HCT116 (cell line): ENCODE data around the gene CTXN3. TPM values are rescaled to one million over a fixed set of nuclear protein-coding genes. Genes with fewer than 3 reads are reported as not detected.

Experiments
- ATAC-seq: fragments of 200-7000 bp; cut with Tn5 transposase; 2 replicates; pipeline ENCODE4 v1.9.1; 2020; ENCODE audit warnings: mild to moderate bottlenecking, moderate library complexity
- BruUV-seq: library from RNA; stranded (reverse); fragments of 400-500 nt; replicated peaks from 2 replicates; lab custom pipeline; 2021; lab: Mats Ljungman, UMichigan
- CTCF ChIA-PET: fragments of 300-600 bp; sonication (Branson Sonifier 250); formaldehyde crosslinking; loops from one replicate; lab custom pipeline; 2021; ENCODE audit warnings: antibody characterized with exemption; lab: Charles Lee
- POLR2A ChIA-PET: fragments of 300-600, 350-600 bp; sonication (Branson Sonifier 250); formaldehyde crosslinking; loops from one replicate; lab custom pipeline; 2021; ENCODE audit warnings: antibody characterized with exemption; lab: Charles Lee
- RAD21 ChIA-PET, 2 experiments: fragments of 300-600 bp; sonication (Branson Sonifier 250); formaldehyde crosslinking; loops; one replicate each; lab custom pipeline; 2023; ENCODE audit warnings: low total read pairs in 2 of 2; ENCODE audit not compliant: uncharacterized antibody in 2 of 2, unreplicated experiment in 2 of 2, low non-redundant PET in 1 of 2; lab: Charles Lee
- DNase-seq: peaks from one replicate; pipeline ENCODE4 v3.0.0-alpha.2; 2010; ENCODE audit warnings: low read depth, low spot score
- H2AFZ ChIP-seq: fragments of 200-600 bp; shearing (Covaris generic), sonication (generic); 2 replicates; pipeline ENCODE4 v1.6.1; 2017; ENCODE audit warnings: low read depth, mixed run types, mixed read lengths, antibody characterized with exemption, low read length; ENCODE audit not compliant: poor library complexity, severe bottlenecking
- H3K27ac ChIP-seq: 2 replicates; pipeline ENCODE4 v1.5.1; 2012; ENCODE audit warnings: low read depth, low read length
- H3K27me3 ChIP-seq: fragments of 200-600 bp; sonication (generic); 2 replicates; pipeline ENCODE4 v1.6.1; 2016; ENCODE audit warnings: mixed run types, low read length, mixed read lengths; ENCODE audit not compliant: insufficient read depth
- H3K36me3 ChIP-seq, 2 experiments: fragments of 200-500 bp in 1 of 2; fragments of 200-600 bp in 1 of 2; sonication (Bioruptor generic) in 1 of 2; sonication (generic) in 1 of 2; 2 replicates each; pipeline versions ENCODE4 v1.5.1 to v1.6.1; 2014 to 2016; ENCODE audit warnings: low read length in 2 of 2, inconsistent platforms in 1 of 2, mixed read lengths in 1 of 2, mixed run types in 1 of 2; ENCODE audit not compliant: insufficient read depth in 2 of 2, control insufficient read depth in 1 of 2
- H3K4me1 ChIP-seq, 2 experiments: fragments of 200-600 bp in 1 of 2; sonication (generic) in 1 of 2; 2 replicates each; pipeline versions ENCODE4 v1.5.1 to v1.6.1; 2012 to 2017; ENCODE audit warnings: low read length in 2 of 2, inconsistent platforms in 1 of 2, mild to moderate bottlenecking in 1 of 2, mixed read lengths in 1 of 2, mixed run types in 1 of 2, moderate library complexity in 1 of 2; ENCODE audit not compliant: insufficient read depth in 2 of 2, control insufficient read depth in 1 of 2
- H3K4me2 ChIP-seq: fragments of 200-600 bp; sonication (generic); 2 replicates; pipeline ENCODE4 v1.6.1; 2017; ENCODE audit warnings: mixed run types, low read length, mixed read lengths
- H3K4me3 ChIP-seq, 2 experiments: fragments of 200-600 bp in 1 of 2; sonication (generic) in 1 of 2; replicated peaks in 1 of 2; 2 replicates each; pipeline ENCODE4 v1.5.1; 2011 to 2016; ENCODE audit warnings: low read length in 2 of 2, control low read depth in 1 of 2, low read depth in 1 of 2, mild to moderate bottlenecking in 1 of 2, mixed read lengths in 1 of 2, mixed run types in 1 of 2
- H3K79me2 ChIP-seq: fragments of 200-600 bp; sonication (generic); 2 replicates; pipeline ENCODE4 v1.6.1; 2017; ENCODE audit warnings: mild to moderate bottlenecking, mixed run types, low read length, moderate library complexity, mixed read lengths; ENCODE audit not compliant: insufficient read depth
- H3K9ac ChIP-seq: fragments of 200-600 bp; sonication (generic); 2 replicates; pipeline ENCODE4 v1.6.1; 2016; ENCODE audit warnings: low read length, mixed read lengths
- H3K9me2 ChIP-seq: fragments of 200-600 bp; sonication (generic), shearing (Covaris generic); 2 replicates; pipeline ENCODE4 v1.6.1; 2017; ENCODE audit warnings: mixed run types, mild to moderate bottlenecking, moderate library complexity; ENCODE audit not compliant: insufficient read depth
- H3K9me3 ChIP-seq, 2 experiments: fragments of 200-500 bp in 1 of 2; fragments of 200-600 bp in 1 of 2; sonication (Bioruptor generic) in 1 of 2; sonication (generic) in 1 of 2; 2 replicates each; pipeline ENCODE4 v1.6.1; 2014 to 2017; ENCODE audit warnings: low read length in 2 of 2, mixed read lengths in 2 of 2, inconsistent platforms in 1 of 2, low read depth in 1 of 2, mild to moderate bottlenecking in 1 of 2, mixed run types in 1 of 2, moderate library complexity in 1 of 2; ENCODE audit not compliant: control insufficient read depth in 1 of 2, insufficient read depth in 1 of 2
- H4K20me1 ChIP-seq: fragments of 200-600 bp; sonication (generic), shearing (Covaris generic); 2 replicates; pipeline ENCODE4 v1.6.1; 2017; ENCODE audit warnings: mixed run types, mild to moderate bottlenecking, moderate library complexity; ENCODE audit not compliant: insufficient read depth
- ELF1 ChIP-seq: IDR thresholded peaks from 2 replicates; pipeline ENCODE4 v1.6.1; 2012; ENCODE audit warnings: low read depth, borderline replicate concordance
- EZH2phosphoT487 ChIP-seq: fragments of 200-600 bp; IDR thresholded peaks from 2 replicates; pipeline ENCODE4 v1.6.1; 2018; ENCODE audit warnings: antibody characterized with exemption, borderline replicate concordance
- JUND ChIP-seq: IDR thresholded peaks from 2 replicates; pipeline ENCODE4 v1.6.1; 2012
- POLR2AphosphoS5 ChIP-seq: IDR thresholded peaks from 2 replicates; pipeline ENCODE4 v1.6.1; 2011; ENCODE audit warnings: mild to moderate bottlenecking, low read depth, low read length, moderate library complexity
- SP1 ChIP-seq: IDR thresholded peaks from 2 replicates; pipeline ENCODE4 v1.6.1; 2012; ENCODE audit warnings: low read depth
- TCF7L2 ChIP-seq: IDR thresholded peaks from 2 replicates; pipeline ENCODE4 v1.7.0; 2011; ENCODE audit warnings: borderline replicate concordance, inconsistent platforms; ENCODE audit not compliant: insufficient read depth, insufficient read length; ENCODE audit errors: extremely low read depth
- intact Hi-C: fragments of 100-400 bp; cut with micrococcal nuclease; formaldehyde crosslinking; loops from 2 replicates; pipeline ENCODE4 v1.10.0; 2022
- total RNA-seq: library from RNA; stranded (reverse); gene quantifications from one replicate; pipeline ENCODE4 v1.2.1, GENCODE V29; 2021; ENCODE audit not compliant: unreplicated experiment

The CTXN3 gene
- total RNA-seq, 1 experiment from 2014 or later: not detected

DNA sequence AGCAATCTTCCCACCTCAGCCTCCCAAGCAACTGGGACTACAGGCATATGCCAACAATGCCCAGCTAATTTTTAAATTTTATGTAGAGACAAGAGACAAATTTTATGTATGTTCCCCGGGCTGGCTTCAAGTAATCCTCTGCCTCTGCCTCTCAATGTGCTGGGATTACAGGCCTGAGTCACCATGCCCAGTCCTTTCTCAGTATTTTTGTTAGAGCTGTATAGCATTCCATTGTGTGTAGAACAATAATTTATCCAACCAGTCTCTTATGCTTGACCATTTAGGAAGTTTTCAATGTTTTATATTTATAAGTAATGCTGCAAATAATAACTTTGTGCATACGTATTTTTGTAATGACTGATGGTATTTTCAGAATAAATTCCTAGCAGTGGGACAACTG is 38.9 kb upstream of the CTXN3 start:
- CTCF ChIA-PET: no interaction called here
- H3K4me1 ChIP-seq: no peaks in the 10 kb centered on the region
- ATAC-seq: no peak
- TF ChIP-seq JUND (no peak), EZH2phosphoT487 (no peak), POLR2AphosphoS5 (no peak), TCF7L2 (no peak), ELF1 (no peak)
- RAD21 ChIA-PET: no interaction called here
- no peak overlapping the region for H2AFZ ChIP-seq
- H3K9me3 ChIP-seq: no peaks in the 10 kb centered on the region
- H3K4me3 ChIP-seq: no peak overlapping the region
- POLR2A ChIA-PET: no interaction called here
- intact Hi-C loops: no loop called here
- no peaks in the 10 kb centered on the region for H4K20me1 ChIP-seq
- no peaks in the 10 kb centered on the region for H3K27me3 ChIP-seq
- no TSS peak for BruUV-seq
- no peaks in the 10 kb centered on the region for H3K79me2 ChIP-seq
- no peaks in the 10 kb centered on the region for H3K36me3 ChIP-seq
- H3K9me2 ChIP-seq: no peaks in the 10 kb centered on the region
- no peak overlapping the region for H3K9ac ChIP-seq
- no peak overlapping the region for H3K27ac ChIP-seq
- no peak for DNase-seq
- no peak overlapping the region for H3K4me2 ChIP-seq

DNA sequence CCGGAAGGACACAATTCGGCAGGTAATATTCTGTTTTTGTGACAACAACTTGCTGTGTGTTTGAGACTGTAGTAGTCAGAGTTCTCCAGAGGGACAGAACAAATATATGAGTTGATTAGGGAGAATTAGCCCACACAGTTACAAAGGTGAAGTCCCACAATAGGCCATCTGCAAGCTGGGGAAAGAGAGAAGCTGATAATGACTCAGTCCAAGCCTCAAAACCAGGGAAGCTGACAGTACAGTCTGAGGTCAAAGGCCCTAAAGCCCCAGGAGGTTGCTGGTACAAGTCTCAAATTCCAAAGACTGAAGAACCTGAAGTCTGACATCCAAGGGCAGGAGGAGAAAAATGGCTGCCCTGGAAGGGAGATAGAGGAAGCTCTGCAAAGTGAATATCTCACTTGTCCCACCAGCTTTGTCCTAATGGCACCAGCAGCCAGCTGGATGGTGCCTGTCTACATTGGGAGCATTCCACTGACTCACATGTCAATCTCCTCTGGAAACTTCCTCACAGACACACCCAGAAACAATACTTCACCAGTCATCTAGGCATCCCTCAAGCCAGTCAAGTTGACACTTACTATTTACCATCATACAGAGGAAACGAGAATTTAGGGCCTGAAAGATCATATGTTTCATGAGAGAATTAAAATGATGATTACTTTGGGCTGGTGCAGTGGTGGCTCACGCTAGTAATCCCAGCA is 36.3 kb upstream of the CTXN3 start:
- H3K27me3 ChIP-seq: no peaks in the 10 kb centered on the region
- no peak for TF ChIP-seq SP1
- TF ChIP-seq, all 23 proteins: peak for 0
- no peak overlapping the region for H3K4me3 ChIP-seq
- H4K20me1 ChIP-seq: no peaks in the 10 kb centered on the region
- intact Hi-C loops: no loop called here
- ChIA-PET POLR2A (no interaction called here), CTCF (no interaction called here), RAD21 (no interaction called here)
- H3K9me3 ChIP-seq: no peaks in the 10 kb centered on the region
- H3K36me3 ChIP-seq: no peaks in the 10 kb centered on the region
- no peak overlapping the region for H3K4me2 ChIP-seq
- H3K27ac ChIP-seq: no peak overlapping the region
- no peak overlapping the region for H2AFZ ChIP-seq
- no peaks in the 10 kb centered on the region for H3K79me2 ChIP-seq
- BruUV-seq: no TSS peak
- H3K9ac ChIP-seq: no peak overlapping the region
- ATAC-seq: no peak
- no peak for DNase-seq
- H3K9me2 ChIP-seq: no peaks in the 10 kb centered on the region
- H3K4me1 ChIP-seq: no peaks in the 10 kb centered on the region
